Measurements from ENCODE around the gene GTF2A1L. TPM values are rescaled to one million over a fixed set of nuclear protein-coding genes. Genes with fewer than 3 reads are reported as not detected.

GTF2A1L gene
- 0.43 and 0.66 TPM in 2 replicates for total RNA-seq

DNA sequence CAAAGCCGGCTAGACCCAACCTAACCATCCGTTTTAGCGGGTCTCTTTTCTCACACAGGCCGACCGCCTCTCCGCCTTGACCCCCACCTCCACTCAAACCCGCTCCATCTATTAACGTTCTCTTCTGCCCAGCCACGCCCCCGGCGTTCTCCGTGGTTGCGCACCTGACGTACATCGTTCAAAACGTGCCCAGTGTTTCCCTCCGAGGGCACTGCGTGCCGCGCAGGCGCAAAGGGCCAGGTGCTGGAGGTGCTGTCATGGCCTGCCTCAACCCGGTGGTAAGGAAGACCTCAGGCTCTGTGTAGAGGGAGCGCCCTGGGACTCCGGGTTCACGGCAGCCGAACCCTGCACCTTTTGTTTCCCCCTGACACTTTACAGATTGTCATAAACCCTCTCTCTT, at the start of gene GTF2A1L:
Gene GTF2A1L, plus strand, starts transcription at position 239 of the 400 bp plus-strand sequence. Its CDS starts 19 bp downstream, at position 258.

Small RNA genes within 50 kb of the gene (small RNA-seq; reads per million reads assigned to genes)
- gene TPT1P11 (ENCODE audit: low replicate concordance), result not detected

Other genes with a start within 250 kb of the GTF2A1L start
- 17.5 and 22.5 TPM in 2 replicates for gene PPP1R21, start 177.1 kb upstream of the GTF2A1L start, total RNA-seq
- 8.4 and 20.1 TPM in 2 replicates for gene STON1, start 87.7 kb upstream of the GTF2A1L start, total RNA-seq
- gene LHCGR, start 137.9 kb downstream of the GTF2A1L start, total RNA-seq, result not detected in 2 replicates

All from placental pericyte (primary cell).